ENCODE results near the gene PSRC1.
"Not testable (repeated sequence)": the region's sequence is repeated elsewhere in the genome, so short reads cannot be mapped to it uniquely, and the experiment has no call there.

The PSRC1 gene

DNA sequence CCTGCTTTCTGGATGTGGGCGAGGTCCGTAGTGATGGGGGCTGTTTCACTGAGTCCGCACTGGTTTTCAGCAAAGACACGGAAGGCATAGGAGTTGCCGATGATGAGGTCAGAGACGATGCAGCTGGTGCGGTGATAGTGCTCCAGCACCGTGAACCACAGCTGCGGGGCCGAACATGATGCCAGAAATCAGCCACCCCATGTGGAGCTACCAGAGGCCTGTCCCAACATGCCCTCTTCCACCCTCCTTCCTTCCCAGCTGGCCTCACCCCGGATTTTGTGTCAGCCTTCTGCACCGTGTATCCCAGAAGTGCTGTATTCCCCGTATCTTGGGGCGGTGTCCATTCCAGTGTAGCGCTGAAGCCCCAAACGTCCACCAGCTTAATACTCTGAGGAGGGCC, 13.8 kb upstream of the PSRC1 start:
- no peak for DNase-seq (ENCODE audit: low read depth in 1 of 2, low spot score in 1 of 2)

GRCh38 chr1:109295712-109296415, 12.9 kb upstream of the PSRC1 start:
- DNase-seq (ENCODE audit: low read depth in 1 of 2, low spot score in 1 of 2), result no peak

DNA sequence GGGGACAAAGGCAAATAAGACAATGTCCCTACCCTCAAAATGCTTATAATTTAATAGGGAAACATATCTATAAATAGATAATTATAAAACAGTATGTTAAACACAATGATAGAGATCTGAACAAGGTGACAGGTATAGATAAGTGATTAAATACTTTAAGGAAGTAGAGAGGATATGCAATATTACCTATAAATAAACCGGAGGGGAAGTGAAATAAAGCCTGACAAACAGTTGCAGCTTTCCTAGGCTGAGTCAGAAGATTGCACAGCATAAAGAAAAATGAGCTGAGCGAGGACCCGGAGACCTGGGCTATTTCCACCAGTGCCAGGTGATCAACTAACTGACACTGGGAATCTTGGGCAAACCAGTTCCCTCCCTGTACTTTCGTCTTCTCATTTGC, 11.5 kb upstream of the PSRC1 start:
- DNase-seq (ENCODE audit: low read depth in 1 of 2, low spot score in 1 of 2), result no peak

DNA sequence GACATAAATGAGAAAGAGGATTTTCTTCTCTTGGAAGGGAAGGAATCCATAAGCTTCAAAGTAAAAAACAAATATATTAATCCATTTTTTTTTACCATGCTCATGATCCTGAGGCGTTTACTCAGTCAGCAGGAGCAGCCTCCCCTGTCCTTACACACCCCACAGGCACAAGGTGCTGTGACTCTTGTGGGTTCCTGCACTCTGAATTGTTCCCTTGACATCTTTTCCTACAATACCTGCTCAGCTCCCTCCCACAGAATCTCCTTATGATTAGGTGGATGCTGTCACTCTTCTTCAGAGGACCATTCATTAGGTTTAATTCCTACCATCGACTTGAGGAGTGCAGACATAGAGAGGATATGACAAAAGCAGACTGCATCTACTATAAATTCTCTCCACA, 10.1 kb upstream of the PSRC1 start:
- DNase-seq (ENCODE audit: low read depth in 1 of 2, low spot score in 1 of 2), result no peak

- DNase-seq (ENCODE audit: low read depth in 1 of 2, low spot score in 1 of 2), result no peak
These were observed 9.4 kb upstream of the PSRC1 start for GRCh38 chr1:109292364-109292763.

DNA sequence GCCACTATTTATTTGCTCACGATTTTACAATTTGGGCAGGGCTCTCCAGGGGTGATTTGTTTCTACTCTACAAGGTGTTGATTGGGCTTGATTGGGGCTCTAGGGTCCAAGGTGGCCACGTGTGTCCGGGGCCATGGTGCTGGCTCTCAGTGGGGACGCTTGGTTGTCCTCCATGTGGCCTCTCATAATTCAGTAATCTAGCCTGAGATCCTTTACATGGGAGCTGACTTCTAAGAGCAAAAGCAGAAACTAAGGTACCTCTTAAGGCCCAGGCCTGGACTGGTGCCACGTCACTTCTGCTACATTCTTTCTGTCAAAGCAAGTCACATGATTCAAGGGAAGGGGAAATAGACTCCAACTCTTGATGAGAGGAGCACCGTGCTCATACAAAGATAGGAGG, 8.1 kb upstream of the PSRC1 start:
- no peak for DNase-seq (ENCODE audit: low read depth in 1 of 2, low spot score in 1 of 2)

DNA sequence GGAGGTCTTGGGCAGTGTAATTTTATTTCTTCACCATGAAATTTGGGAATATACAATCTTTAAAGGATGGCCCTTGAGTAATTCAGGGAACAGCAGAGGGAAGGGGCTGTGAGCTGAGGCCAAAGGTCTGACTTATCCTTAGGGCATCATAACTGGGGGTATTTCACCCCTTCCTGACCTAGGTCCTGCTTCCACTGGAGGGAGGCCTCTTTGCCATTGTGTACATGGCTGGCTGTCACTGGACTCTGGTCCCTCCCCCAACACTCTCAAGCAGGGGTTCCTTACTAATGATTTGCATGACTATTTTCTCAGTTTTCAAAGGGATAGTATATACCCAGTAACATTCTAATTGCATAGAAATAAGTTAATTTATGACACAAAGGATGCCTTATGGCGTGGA, 7.2 kb upstream of the PSRC1 start:
- DNase-seq (ENCODE audit: low read depth in 1 of 2, low spot score in 1 of 2), result no peak

DNA sequence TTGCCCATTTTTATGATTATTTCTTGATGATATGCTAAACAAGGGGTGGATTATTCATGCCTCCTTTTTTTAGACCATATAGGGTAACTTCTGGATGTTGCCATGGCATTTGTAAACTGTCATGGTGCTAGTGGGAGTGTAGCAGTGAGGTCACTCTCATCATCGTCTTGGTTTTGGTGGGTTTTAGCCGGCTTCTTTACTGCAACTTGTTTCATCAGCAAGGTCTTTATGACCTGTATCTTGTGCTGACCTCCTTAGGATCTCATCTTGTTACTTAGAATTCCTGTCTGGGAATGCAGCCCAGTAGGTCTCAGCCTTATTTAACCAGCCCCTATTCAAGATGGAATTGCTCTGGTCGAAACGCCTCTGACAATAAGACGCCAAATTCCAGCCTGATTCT, 3.8 kb upstream of the PSRC1 start:
- not testable (repeated sequence) for DNase-seq (ENCODE audit: low read depth in 1 of 2, low spot score in 1 of 2)

DNA sequence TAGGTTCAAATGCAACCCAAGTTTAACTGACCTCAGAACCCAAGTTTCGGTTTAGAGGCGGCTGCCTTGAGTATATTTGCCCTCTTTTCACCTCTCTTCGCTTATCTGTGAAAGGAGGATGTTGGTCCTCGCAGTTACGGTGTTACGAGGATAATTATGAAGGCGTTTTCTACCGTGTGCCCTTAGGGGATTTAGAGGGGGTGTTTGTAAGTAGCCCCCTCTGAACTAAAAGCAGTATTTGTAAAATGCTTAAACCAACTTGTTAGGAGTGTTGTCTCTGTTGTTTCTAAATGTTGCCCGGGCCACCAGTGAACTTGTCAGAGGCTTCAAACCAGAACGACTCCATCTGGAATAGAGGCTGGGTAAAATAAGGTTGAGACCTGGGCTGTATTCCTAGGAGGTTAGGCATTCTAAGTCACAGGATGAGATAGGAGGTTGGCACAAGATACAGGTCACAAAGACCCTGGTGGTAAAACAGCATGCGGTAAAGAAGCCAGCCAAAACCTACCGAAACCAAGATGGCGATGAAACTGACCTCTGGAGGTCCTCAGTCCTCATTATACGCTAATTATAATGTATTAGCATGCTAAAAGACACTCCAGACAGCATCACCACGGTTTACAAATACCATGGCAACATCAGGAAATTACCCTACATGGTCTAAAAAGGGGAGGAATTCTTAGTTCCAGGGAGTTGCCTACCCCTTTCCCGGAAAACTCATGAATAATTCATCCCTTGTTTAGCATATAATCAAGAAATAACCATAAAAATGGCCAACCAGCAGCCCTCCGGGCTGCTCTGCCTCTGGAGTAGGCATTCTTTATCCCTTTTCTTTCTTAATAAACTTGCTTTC, 1.0 kb upstream of the PSRC1 start:
- DNase-seq (ENCODE audit: low read depth in 1 of 2, low spot score in 1 of 2), result no peak

DNA sequence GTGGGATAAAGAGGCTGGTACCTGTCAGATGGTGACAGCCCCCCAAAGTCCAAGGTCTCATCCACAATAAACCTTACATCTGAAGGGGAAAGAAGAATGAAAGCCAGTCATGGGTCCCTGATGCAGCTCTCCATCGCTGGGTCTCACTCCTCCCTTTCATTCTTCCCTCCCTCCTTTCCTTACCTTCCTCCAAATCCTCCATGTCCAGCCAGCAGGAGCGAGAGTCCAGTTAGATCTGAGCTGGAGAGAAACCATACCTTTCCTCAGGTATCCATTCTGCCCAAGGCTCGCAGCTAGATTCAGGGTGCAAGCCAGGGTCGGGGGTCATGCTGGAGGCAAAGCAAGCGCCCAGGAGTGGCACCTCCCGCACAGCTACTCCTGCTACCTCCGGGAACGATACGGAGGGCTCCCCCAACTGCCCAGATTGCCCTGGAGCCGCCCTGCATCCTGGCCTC, 421 bp downstream of the PSRC1 start:
- no peak for DNase-seq (ENCODE audit: low read depth in 1 of 2, low spot score in 1 of 2)

GRCh38 chr1:109281680-109282496, 1.1 kb downstream of the PSRC1 start:
- no peak for DNase-seq (ENCODE audit: low read depth in 1 of 2, low spot score in 1 of 2)

- DNase-seq (ENCODE audit: low read depth in 1 of 2, low spot score in 1 of 2), result no peak
These were observed 2.1 kb downstream of the PSRC1 start for GRCh38 chr1:109280862-109281261.

GRCh38 chr1:109279615-109280278, 3.2 kb downstream of the PSRC1 start:
- DNase-seq (ENCODE audit: low read depth in 1 of 2, low spot score in 1 of 2), result no peak

DNA sequence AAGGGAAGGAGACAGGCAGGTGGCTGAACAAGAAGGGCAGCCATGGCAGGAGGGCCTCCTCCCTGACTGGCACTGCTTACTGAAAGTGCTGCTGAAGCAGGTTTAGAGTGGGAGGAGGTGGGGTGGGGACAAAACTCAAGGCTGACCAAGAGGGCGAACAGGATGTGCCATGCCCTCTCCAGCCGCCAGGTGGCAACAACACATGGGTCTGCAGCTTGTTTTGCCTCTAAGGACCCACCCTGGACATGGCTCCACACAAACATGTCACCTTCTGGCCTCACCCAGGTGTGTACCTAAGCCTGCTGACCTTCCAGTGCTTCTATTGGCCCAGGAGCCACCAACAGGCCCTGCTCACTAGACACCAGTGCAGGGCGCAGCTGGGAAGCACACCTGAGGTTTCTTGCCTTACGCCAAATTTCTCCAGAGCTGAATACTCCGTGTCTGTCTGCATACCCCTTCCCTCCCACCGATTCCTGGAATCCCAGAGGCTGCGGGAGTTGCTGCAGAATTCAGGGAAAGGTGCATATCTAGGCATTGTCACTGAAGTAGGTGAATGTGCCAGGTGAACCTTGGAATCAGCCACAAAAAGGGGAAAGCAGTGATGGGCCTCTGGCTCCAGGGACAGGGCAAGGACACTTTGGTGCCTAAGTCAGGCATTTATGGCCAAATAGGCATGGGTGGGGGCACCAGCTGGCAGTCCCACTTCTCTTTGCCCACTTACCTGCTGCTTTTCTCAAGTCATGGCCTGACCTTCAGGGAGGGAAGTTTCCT, 5.3 kb downstream of the PSRC1 start:
- peak; percentile 32 to 34 for DNase-seq (ENCODE audit: low read depth in 1 of 2, low spot score in 1 of 2)

DNA sequence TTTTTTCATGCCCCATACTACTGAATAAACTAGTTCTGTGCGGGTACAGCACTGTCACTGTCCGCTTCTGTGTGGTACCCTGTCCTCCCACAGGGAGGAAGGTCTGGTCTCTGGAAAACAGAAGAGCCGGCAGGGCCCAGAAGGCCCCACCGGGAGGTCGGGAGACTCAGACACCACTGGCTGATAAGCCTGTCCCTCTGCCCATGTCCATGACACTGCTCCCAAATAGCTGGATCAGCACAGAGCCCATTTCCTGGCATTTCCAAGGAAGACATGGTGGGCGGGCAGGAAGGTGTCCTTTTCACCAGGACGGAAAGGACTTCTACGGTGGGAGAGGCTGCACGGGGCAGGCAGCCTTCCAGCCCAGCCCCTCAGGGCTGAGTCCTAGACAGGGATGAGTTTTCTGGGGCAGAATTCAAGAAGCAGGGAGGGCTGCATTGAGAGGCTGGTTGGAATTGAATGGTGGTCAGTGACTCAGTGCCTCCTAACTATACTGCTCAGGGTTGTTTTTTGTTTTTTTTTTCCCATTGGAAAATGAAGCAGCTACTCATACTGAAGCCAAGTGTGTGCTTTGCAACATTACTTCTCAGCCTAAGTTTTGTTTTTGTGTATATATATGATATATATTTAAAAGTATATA, 7.1 kb downstream of the PSRC1 start:
- DNase-seq (ENCODE audit: low read depth in 1 of 2, low spot score in 1 of 2), result no peak

DNA sequence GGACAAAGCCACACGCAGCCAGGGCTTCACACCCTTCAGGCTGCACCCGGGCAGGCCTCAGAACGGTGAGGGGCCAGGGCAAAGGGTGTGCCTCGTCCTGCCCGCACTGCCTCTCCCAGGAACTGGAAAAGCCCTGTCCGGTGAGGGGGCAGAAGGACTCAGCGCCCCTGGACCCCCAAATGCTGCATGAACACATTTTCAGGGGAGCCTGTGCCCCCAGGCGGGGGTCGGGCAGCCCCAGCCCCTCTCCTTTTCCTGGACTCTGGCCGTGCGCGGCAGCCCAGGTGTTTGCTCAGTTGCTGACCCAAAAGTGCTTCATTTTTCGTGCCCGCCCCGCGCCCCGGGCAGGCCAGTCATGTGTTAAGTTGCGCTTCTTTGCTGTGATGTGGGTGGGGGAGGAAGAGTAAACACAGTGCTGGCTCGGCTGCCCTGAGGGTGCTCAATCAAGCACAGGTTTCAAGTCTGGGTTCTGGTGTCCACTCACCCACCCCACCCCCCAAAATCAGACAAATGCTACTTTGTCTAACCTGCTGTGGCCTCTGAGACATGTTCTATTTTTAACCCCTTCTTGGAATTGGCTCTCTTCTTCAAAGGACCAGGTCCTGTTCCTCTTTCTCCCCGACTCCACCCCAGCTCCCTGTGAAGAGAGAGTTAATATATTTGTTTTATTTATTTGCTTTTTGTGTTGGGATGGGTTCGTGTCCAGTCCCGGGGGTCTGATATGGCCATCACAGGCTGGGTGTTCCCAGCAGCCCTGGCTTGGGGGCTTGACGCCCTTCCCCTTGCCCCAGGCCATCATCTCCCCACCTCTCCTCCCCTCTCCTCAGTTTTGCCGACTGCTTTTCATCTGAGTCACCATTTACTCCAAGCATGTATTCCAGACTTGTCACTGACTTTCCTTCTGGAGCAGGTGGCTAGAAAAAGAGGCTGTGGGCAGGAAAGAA, 8.1 kb downstream of the PSRC1 start:
- DNase-seq (ENCODE audit: low read depth in 1 of 2, low spot score in 1 of 2), result no peak

GRCh38 chr1:109273570-109274288, 9.2 kb downstream of the PSRC1 start:
- no peak for DNase-seq (ENCODE audit: low read depth in 1 of 2, low spot score in 1 of 2)
